Ramos (cell line): ENCODE results near the gene ZNF317.

ENCODE experiments used
- in situ Hi-C: fragments of 300-500 bp; cut with MboI; formaldehyde crosslinking; loops from one replicate; pipeline ENCODE4 v1.14.3; 2022; ENCODE audit warnings: low sequenced_read_pairs; ENCODE audit not compliant: unreplicated experiment

ZNF317 gene

GRCh38 chr19:9140159-9140874 lies at the start of gene ZNF317:
ZNF317 (plus strand) TSS chr19:9140397; CDS start chr19:9156017, 15,620 bp downstream.
- in situ Hi-C loops, result no loop called here

DNA sequence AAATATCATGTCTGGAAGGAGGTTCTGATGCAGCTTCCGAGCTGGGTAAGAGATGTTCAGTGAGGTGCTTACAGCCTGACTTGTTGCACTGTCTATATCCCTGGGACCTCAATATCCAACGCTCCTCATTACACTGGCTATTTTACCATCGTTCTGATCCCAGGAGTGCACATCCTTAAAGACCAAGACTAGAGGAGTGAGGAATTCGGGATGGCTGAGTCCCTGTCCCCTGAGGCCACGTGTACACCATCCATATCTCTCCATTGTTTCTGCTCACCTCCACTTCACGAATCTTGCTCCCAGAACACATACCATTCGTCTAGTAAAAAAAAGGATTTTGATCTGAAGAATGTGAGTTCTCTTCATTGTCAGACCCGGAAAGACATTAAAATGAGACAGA lies 32.8 kb upstream of the ZNF317 start, which contains the start of gene OR7G2:
OR7G2 (minus strand) TSS at position 101 of the 400 bp plus-strand sequence. CDS start 4,232 bp downstream, outside the sequence.
- in situ Hi-C loops, result no loop called here

GRCh38 chr19:9109959-9110358 lies 30.2 kb upstream of the ZNF317 start:
- in situ Hi-C loops, result no loop called here

- in situ Hi-C loops, result no loop called here
Measured at GRCh38 chr19:9115307-9115813, 24.8 kb upstream of the ZNF317 start, which contains the start of gene OR7G1. OR7G1 (minus strand) TSS chr19:9115763; CDS start chr19:9115763, 0 bp downstream.

DNA sequence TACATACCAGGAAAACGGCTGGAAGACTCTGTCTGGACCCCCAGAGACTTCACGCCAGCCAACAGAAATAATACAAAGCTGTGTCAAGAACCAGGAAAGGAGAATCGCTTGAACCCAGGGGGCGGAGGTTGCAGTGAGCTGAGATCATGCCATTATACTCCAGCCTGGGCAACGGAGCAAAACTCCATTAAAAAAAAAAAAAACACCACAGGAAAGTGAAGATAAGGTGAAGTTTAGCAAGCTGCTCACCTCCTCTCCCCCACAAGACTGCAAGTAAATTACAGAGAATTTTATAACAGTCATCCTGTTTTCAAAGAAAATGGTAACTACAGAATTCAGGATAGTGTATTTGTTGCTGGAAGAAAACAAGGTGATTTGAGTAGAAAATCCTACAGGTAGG lies 23.6 kb upstream of the ZNF317 start:
- in situ Hi-C loops, result no loop called here

GRCh38 chr19:9126900-9127405 lies 13.2 kb upstream of the ZNF317 start, which contains the start of gene OR7G3:
OR7G3 (minus strand) TSS chr19:9126950; CDS start chr19:9126950, 0 bp downstream.
- in situ Hi-C loops, result no loop called here

- in situ Hi-C loops, result no loop called here
Measured at GRCh38 chr19:9128171-9128570, 12.0 kb upstream of the ZNF317 start.

DNA sequence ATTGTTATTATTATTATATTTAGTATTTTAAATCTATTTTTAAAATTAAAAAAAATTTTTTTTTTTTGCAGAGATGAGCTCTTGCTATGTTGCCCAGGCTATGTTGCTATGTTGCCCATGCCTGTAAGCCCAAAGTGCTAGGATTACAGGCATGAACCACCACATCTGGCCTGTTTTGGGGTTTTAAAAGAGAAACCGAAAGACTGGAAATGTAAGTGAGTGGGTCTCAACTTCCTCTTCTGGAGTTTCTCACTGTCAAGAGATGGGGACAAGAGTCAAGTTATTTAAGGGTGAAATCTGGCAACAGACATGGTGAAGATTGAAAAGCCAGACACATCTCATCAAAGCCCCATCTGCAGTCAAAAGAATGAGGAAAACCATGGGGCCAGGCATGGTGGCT lies 9.2 kb upstream of the ZNF317 start:
- in situ Hi-C loops, result no loop called here

DNA sequence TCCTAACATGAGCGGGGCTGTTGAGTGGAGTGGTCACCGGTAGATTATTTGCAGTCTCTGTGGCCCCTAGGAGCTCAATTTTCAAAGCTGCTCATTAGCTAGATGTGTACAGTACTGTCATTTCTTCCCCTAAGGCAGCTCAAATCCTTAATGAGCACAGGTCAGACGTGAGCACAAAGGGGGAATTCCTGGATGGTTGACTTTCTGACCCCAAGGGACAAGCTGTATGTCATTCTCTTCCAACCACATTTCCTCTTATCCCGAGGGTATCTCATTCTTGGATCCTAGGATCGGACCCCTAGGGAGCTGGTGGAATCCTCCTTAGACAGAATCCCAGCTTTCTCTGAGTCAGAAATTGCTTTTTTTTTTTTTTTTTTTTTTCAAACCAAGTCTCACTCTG lies 7.8 kb upstream of the ZNF317 start:
- in situ Hi-C loops, result no loop called here

DNA sequence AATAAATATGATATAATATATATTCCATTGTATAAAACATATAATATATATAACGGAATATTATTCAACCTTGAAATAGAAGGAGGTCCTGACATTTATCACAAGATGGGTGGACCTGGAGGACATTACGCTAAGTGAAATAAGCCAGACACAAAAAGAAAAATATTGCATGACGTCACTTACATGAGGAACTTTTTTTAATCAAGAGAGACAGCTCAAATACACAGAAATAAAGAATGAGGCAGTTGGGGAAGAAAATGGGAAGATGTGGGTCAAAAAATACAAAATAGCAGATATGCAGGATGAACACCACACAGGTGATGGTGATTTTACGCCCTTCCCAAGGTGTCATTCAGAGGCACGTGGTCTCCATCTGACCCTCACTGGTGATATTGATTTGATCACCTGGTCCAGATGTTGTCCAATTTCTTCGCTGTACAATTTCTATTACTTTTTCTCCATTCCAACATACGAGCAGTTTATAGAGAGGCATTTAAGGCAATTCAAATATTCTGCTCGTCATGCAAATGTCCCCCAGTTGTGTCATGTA lies 513 bp upstream of the ZNF317 start:
- in situ Hi-C loops, result no loop called here

- in situ Hi-C loops, result no loop called here
Measured at GRCh38 chr19:9144920-9145319, 4.7 kb downstream of the ZNF317 start.

DNA sequence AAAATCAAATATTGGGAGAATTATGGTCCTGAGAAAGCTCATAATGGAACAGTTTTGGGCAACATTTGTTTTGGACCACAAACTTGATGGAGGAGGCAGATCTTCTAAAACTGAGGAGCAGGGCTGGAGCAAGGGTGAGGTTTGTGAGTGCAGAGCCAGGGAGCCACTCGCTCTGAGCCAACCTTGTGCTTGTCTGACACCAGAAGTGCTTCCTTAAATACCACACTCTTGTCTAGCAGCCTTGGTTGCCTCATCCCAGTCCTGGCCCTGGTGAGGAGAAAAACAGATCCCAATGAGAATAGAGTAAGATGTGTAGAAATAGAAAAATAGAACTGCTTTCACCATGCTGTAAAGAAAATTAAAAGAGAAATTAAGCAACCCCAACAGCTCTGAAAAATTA lies 6.7 kb downstream of the ZNF317 start:
- in situ Hi-C loops, result no loop called here

- in situ Hi-C loops, result no loop called here
Measured at GRCh38 chr19:9148697-9149096, 8.5 kb downstream of the ZNF317 start.

DNA sequence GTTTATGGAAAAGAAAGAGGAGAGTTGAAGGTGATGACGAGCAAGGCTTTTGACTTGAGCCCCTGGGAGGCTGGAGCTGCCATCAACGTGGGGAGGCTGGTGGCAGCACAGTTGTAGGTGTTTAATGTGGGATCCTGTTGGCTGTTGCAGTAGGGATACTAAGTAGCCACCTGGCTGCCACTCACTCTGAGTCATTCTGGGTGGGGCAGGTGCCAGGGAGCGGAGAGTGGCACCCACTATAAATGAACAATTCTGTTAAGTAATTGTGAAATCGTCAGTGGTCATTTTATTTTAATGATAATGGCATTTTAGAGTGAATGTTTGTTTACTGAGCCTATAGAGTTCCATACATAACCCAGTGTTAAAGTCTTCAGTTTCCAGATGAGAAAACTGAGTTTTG lies 9.8 kb downstream of the ZNF317 start:
- in situ Hi-C loops, result no loop called here

- in situ Hi-C loops, result no loop called here
Measured at GRCh38 chr19:9150650-9151049, 10.5 kb downstream of the ZNF317 start.

GRCh38 chr19:9151367-9151766 lies 11.2 kb downstream of the ZNF317 start:
- in situ Hi-C loops, result no loop called here

DNA sequence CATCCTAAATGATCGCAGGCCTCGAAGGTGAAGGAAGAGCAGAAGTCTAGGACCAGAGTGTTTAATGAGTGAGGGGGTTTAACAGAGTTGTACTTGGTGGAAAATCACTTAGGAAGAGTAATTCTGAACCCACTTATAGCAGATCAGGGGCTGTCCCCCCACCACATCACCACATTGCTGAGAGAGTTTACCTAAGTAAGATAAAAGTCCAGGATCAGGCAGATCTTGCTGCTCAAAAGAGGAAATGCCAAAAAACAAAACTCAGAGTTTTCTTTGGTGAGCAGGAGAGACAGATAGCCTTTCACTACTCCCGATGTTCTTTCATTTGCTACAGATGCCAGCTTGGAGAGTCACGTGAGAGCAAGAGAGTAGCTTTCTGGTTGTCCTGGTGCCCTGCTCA lies 15.4 kb downstream of the ZNF317 start:
- in situ Hi-C loops, result no loop called here

- in situ Hi-C loops, result no loop called here
Measured at GRCh38 chr19:9156304-9156703, 16.1 kb downstream of the ZNF317 start.

DNA sequence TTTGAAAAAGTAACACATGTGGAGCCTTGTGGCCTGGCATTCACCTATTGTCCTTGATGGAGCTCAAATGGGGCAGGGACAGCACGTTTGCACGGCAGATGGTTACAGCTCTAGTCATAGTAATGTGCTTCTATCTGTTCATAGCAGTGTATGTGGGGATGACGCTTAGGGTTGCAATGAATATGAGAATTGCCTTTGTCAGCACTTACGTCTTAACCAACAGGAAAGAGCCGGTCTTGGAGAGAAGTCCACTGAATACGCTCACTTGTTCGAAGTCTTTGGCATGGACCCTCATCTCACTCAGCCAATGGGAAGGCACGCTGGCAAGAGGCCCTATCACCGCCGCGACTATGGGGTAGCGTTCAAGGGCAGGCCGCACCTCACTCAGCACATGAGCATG lies 19.7 kb downstream of the ZNF317 start:
- in situ Hi-C loops, result no loop called here

GRCh38 chr19:9161427-9161826 lies 21.2 kb downstream of the ZNF317 start:
- in situ Hi-C loops, result no loop called here

DNA sequence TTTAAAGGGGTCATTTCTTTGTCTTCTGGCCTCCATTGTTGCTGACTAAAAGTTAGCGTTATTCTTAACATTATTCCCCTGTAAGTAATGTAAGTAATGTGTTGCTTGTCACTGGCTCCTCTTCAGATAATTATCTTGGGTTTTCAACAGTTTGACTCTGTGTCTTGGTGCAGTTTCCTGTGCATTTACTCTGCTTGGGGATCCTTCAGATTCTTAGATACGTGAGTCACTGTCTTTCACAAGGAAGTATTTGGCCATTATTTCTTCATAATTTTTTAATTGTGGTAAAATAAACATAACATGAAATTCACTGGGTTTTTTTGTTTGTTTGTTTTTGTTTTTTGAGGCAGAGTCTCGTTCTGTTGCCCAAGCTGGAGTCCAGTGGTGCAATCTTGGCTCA lies 25.1 kb downstream of the ZNF317 start:
- in situ Hi-C loops, result no loop called here
